ENCODE data around the gene GABRB2. TPM values are rescaled to one million over a fixed set of nuclear protein-coding genes. Genes with fewer than 3 reads are reported as not detected.

GABRB2 gene
- total RNA-seq, 1 experiment from 2014 or later: not detected

DNA sequence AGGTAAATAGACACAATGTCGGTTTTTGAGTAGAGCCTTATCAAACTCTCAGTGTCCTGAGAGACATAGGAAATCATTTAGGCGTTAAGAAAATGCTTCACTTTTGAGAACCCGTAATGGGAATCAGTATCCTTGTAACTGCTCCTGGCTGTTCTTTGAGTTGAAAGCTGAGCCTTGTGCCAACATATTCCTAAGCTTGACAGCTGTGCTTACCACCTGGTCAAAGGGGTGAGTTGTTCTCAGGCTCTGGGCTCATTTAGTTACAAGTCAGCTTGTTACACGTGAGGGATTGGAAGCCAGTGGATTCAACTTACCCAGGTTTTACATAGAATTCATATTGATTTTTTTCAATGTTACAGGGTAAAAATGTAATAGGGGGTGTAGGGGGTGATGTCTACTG is 145.9 kb downstream of the GABRB2 start:
- BruUV-seq (replicated peaks): no TSS peak
- H3K4me3 Mint-ChIP-seq (ENCODE audit: unreplicated experiment): no peak overlapping the region
- TF ChIP-seq, protein P1, sequence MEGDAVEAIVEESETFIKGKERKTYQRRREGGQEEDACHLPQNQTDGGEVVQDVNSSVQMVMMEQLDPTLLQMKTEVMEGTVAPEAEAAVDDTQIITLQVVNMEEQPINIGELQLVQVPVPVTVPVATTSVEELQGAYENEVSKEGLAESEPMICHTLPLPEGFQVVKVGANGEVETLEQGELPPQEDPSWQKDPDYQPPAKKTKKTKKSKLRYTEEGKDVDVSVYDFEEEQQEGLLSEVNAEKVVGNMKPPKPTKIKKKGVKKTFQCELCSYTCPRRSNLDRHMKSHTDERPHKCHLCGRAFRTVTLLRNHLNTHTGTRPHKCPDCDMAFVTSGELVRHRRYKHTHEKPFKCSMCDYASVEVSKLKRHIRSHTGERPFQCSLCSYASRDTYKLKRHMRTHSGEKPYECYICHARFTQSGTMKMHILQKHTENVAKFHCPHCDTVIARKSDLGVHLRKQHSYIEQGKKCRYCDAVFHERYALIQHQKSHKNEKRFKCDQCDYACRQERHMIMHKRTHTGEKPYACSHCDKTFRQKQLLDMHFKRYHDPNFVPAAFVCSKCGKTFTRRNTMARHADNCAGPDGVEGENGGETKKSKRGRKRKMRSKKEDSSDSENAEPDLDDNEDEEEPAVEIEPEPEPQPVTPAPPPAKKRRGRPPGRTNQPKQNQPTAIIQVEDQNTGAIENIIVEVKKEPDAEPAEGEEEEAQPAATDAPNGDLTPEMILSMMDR (IDR thresholded peaks at IDR 0.05; ENCODE audit: insufficient read depth in 1 of 2, low read depth in 1 of 2, low read length in 1 of 2, severe bottlenecking in 1 of 2, unreplicated experiment in 1 of 2): no peak
- H3K36me3 Mint-ChIP-seq (ENCODE audit: insufficient read depth, unreplicated experiment): no peaks in the 10 kb centered on the region
- no peak overlapping the region for H3K4me3 ChIP-seq (ENCODE audit: low read depth, low read length)
- H3K36me3 ChIP-seq (ENCODE audit: control insufficient read depth, insufficient read depth, low read length): no peaks in the 10 kb centered on the region
- ChIA-PET CTCF (no interaction called here), POLR2A (no interaction called here)
- no peaks in the 10 kb centered on the region for H3K9me3 ChIP-seq
- H3K27me3 ChIP-seq (replicated peaks; ENCODE audit: control insufficient read depth, insufficient read depth, low read length): no peaks in the 10 kb centered on the region
- H3K27ac Mint-ChIP-seq (ENCODE audit: unreplicated experiment): no peak overlapping the region
- intact Hi-C loops (cut with micrococcal nuclease; ENCODE audit: unreplicated experiment): no loop called here
- H3K4me1 Mint-ChIP-seq (ENCODE audit: low read depth, unreplicated experiment): no peaks in the 10 kb centered on the region
- DNase-seq: no peak
- H3K4me1 ChIP-seq: no peaks in the 10 kb centered on the region; the same call in 1 of the 2 replicates
- H3K27me3 Mint-ChIP-seq (ENCODE audit: insufficient read depth, unreplicated experiment): peaks cover 7% of the 10 kb centered on the region
- no peaks in the 10 kb centered on the region for H3K9me3 Mint-ChIP-seq (ENCODE audit: unreplicated experiment)

DNA sequence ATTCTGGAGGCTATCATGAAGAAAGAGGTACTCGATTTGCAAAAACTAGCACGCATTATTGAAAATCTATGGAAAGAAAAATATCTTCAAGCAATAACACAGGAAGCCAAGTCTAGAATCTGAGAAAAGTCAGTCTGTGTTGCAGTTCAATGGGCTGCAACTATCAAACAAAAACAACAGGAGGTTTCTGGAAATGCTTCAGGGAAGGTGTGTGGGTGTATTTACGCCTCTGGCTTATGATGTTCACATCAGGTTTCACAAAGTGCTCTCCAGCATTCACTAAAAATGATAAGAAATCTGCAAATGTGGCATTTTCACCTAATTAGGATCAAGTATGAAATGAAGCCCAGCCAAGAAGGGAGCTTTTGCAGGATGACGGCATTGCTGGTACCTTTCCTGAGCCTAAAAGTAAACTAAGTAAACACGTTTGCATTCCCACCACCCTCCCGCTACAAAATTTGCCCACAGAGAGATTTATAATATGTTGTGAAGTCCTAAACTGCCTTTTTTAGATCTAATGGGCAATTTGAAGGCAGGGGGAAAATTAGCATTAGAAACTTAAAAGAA is 146.4 kb downstream of the GABRB2 start:
- peaks cover 10% of the 10 kb centered on the region for H3K27me3 Mint-ChIP-seq (ENCODE audit: insufficient read depth, unreplicated experiment)
- Histone ChIP-seq H3K27me3 (replicated peaks; ENCODE audit: control insufficient read depth, insufficient read depth, low read length) (no peaks in the 10 kb centered on the region), H3K9me3 (no peaks in the 10 kb centered on the region), H3K36me3 (ENCODE audit: control insufficient read depth, insufficient read depth, low read length) (no peaks in the 10 kb centered on the region), H3K4me3 (ENCODE audit: low read depth, low read length) (no peak overlapping the region), H3K4me1 (no peaks in the 10 kb centered on the region; the same call in 1 of the 2 replicates)
- intact Hi-C loops (cut with micrococcal nuclease; ENCODE audit: unreplicated experiment): no loop called here
- H3K4me3 Mint-ChIP-seq (ENCODE audit: unreplicated experiment): no peak overlapping the region
- ChIA-PET POLR2A (no interaction called here), CTCF (no interaction called here)
- no peaks in the 10 kb centered on the region for H3K4me1 Mint-ChIP-seq (ENCODE audit: low read depth, unreplicated experiment)
- no peak overlapping the region for H3K27ac Mint-ChIP-seq (ENCODE audit: unreplicated experiment)
- no peak for DNase-seq
- no peaks in the 10 kb centered on the region for H3K9me3 Mint-ChIP-seq (ENCODE audit: unreplicated experiment)
- BruUV-seq (replicated peaks): no TSS peak
- TF ChIP-seq, protein P1 (IDR thresholded peaks at IDR 0.05; ENCODE audit: insufficient read depth in 1 of 2, low read depth in 1 of 2, low read length in 1 of 2, severe bottlenecking in 1 of 2, unreplicated experiment in 1 of 2): no peak
- no peaks in the 10 kb centered on the region for H3K36me3 Mint-ChIP-seq (ENCODE audit: insufficient read depth, unreplicated experiment)

DNA sequence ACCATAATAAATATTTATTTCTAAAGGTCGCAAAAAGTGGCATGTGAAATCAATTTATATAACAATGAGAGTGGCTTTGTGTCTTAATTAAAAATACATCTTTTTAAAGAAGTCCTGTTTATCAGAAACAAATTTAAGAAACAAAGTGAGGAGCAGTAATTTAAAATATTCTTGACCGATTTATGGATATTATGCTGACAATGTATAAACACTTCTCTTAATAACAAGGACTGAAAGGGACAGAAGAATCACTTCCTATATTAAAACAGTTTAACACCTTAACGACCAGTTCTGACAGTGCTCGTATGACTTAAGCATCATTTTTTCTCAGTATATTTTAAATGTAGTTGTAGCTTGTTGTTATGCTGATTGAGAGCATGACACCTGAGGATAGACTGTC is 149.1 kb downstream of the GABRB2 start:
- H3K4me1 Mint-ChIP-seq (ENCODE audit: low read depth, unreplicated experiment): no peaks in the 10 kb centered on the region
- no peaks in the 10 kb centered on the region for H3K36me3 Mint-ChIP-seq (ENCODE audit: insufficient read depth, unreplicated experiment)
- no peaks in the 10 kb centered on the region for H3K36me3 ChIP-seq (ENCODE audit: control insufficient read depth, insufficient read depth, low read length)
- no peak overlapping the region for H3K27ac Mint-ChIP-seq (ENCODE audit: unreplicated experiment)
- H3K4me1 ChIP-seq: no peaks in the 10 kb centered on the region
- no peak overlapping the region for H3K4me3 Mint-ChIP-seq (ENCODE audit: unreplicated experiment)
- no peaks in the 10 kb centered on the region for H3K9me3 Mint-ChIP-seq (ENCODE audit: unreplicated experiment)
- no peaks in the 10 kb centered on the region for H3K27me3 ChIP-seq (replicated peaks; ENCODE audit: control insufficient read depth, insufficient read depth, low read length)
- no peak for DNase-seq
- BruUV-seq (replicated peaks): no TSS peak
- no peaks in the 10 kb centered on the region for H3K9me3 ChIP-seq
- TF ChIP-seq, protein P1 (IDR thresholded peaks at IDR 0.05; ENCODE audit: insufficient read depth in 1 of 2, low read depth in 1 of 2, low read length in 1 of 2, severe bottlenecking in 1 of 2, unreplicated experiment in 1 of 2): no peak
- ChIA-PET POLR2A (no interaction called here), CTCF (no interaction called here)
- intact Hi-C loops (cut with micrococcal nuclease; ENCODE audit: unreplicated experiment): no loop called here
- peaks cover 13% of the 10 kb centered on the region for H3K27me3 Mint-ChIP-seq (ENCODE audit: insufficient read depth, unreplicated experiment)
- no peak overlapping the region for H3K4me3 ChIP-seq (ENCODE audit: low read depth, low read length)

Measured in Caco-2 (cell line).